Left hindlimb (tissue), 1 donor: Measurements from ENCODE around the gene PKD1.
A peak's percentile ranks its signal among the peaks of the same experiment; 100 is the strongest.

Experiments used
- DNase-seq: peaks from one replicate; pipeline ENCODE4 v3.0.0-alpha.2; 2018

Gene PKD1

DNA sequence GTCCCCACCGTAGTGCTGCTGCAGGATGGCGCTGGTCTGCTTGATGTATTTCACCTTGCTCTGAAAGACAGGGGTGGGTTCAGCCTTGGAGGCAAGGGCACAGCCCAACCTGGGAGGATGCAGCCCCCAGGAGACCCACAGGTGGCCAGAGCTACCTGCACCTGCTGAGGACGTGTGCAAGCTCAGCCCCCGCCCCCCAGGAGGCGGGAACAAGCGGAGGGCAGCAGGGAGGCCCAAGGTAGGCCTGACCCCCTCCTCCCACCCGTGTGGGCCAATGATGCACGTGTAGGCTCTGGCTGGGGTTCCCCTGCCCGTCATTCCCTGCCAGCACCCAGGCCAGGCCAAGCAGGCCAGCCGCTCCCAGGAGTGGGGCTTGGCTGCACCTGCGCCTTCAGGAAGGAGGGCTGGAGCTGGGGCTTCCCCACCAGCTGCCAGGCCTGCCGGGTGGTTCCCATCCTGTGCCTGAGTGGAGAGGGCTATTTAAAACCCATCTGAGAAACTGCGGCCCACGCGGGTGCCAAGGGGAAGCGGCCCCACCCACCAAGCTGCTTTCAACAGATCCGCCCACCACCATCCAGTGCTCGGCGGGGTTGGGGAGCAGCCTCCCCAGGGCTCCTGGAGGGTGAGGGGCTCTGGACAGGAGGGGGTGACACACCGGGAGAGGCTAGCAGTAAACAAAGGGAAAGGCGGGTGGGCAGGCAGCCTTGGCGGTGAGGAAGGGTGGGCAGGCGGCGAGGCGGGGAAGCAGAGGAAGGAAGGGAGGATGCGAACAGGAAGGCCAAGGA lies 91.8 kb downstream of the PKD1 start:
- no peak for DNase-seq

DNA sequence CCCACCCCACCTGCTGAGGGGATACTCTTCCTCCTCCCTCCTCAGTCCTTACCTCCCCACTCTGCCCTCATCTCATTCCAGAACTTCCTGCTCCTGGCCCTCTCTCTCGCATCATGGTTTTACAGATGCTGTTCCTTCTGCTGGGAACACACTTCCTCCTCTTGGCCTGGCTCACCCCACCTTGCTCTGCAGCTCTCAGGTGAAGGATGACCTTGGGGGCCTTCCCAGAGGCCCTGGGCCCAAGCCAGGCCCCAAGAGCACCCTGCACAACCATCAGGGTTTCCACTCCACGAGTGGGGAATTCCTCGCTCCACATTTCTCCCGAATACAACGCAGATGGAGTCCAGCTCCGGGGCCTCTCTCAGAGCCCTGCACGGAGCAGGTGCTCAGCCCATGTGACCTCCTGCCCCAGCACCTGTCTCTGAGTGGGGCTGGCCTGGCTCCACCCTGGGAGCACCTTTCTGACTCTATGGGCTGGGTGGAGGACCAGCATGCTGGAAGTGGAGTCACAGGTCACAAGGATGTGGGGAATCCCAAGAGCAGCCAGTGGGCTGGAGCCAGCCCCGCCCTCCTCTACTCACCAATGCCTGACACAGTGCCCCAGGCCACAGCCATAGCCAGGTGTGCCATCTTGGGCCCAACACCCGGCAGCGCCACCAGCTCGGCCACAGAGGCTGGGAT lies 92.6 kb downstream of the PKD1 start:
- DNase-seq: no peak

DNA sequence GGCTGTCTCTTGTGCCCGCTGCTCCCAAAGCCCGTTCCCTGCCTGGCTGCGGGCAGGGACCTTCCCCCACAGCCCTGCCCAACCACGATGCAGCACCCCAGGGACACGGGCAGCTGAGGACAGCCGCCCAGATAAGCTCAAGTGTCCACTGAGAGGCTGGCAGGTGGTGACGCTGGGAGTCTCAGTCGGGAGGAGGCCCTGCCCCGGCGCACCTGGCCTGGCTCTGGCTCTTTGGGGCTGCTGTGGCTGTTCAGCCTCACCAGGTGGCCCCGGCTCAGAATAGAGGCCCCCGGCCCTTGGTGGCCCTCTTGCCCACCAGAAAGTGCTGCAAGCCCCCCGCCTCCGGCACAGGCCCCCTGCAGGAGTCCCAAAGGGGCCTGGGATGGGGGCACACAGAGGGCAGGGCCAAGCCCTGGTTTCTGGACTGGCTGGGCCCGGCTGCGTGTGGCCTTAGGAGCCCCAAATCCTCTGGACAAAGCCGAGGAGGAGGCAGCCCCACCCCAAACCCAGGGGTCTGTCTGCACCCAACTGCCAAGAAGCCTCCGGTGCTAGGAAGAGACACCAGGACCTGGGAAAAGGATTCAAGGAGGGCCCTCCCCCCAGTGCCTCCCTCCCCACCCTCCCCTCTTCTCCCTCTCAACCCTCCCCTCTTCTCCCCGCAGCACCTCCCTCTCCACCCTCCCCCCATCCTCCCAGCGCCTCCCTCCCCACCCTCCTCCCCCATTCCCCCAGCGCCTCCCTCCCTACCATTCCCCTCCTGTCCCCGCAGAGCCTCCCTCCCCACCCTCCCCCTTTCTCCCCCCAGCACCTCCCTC lies 93.3 kb downstream of the PKD1 start:
- no peak for DNase-seq

DNA sequence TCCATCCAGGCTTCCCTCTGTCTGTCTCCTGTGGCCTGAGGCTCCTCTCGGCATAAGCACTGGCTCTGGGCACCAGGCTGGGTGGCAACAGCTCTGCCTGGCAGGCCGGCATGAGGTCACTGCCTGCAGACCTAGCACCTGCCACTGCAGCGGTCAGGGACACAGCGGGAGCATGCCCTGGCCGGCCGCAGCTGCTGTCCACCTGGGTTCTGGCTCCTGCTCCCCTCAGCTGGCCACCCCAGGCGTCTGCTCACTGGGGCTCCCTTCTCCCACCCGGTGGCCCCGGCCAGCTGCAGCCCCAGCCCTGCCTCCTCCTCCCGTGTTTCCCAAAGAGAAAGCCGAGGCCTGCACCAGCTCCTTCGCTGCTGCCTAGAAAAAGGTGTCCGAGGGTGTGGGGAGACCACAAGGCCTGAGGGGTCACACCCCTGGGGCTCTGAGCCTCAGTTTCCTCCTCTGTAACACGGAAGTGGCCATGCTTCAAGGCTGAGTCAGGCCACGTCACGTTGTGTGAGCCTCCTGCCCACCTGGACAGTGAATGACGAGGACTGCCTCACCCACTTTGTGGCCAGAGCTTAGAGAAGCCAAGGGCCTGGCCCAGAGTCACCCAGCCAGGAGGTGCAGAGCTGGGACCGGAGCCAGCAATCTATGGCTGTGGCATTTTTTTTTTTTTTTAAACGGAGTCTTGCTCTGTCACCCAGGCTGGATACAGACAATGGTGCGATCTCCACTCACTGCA lies 94.7 kb downstream of the PKD1 start:
- peak; percentile 69 for DNase-seq

DNA sequence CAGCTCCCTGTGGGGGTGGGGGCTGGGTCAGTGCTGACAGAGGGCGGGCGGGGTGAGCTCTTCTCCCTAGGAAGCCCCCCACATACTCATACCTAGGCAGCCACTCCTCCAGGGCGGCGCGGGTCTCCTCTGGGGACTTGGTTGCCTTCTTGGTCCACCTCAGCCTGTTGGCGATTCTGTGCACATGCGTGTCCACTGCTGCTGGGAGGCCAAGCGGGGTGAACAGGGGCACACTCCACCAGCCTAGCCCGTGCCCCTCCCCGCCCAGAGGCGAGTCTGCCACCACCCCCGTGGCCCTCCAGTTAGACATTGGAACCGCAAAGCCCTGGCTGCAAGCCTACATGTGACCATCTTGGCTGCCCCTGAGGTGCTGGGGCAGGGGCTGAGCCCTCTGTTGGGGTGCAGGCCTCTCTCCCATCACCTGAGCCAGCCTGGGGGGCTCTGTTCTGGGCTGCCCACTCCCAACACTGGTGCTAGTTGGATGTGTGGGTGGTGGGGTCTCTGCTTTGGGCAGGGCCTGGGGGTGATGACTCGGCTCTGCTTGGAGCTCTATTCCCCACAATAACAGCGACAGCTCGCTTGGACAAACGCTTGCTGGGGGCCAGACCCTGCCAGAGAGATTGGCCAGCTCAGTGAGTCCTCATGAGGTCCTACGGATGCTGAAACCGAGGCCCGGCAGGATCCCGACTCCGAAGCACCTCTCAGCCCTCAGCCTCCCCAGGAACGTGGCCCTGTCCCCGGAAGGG lies 95.5 kb downstream of the PKD1 start:
- no peak for DNase-seq

DNA sequence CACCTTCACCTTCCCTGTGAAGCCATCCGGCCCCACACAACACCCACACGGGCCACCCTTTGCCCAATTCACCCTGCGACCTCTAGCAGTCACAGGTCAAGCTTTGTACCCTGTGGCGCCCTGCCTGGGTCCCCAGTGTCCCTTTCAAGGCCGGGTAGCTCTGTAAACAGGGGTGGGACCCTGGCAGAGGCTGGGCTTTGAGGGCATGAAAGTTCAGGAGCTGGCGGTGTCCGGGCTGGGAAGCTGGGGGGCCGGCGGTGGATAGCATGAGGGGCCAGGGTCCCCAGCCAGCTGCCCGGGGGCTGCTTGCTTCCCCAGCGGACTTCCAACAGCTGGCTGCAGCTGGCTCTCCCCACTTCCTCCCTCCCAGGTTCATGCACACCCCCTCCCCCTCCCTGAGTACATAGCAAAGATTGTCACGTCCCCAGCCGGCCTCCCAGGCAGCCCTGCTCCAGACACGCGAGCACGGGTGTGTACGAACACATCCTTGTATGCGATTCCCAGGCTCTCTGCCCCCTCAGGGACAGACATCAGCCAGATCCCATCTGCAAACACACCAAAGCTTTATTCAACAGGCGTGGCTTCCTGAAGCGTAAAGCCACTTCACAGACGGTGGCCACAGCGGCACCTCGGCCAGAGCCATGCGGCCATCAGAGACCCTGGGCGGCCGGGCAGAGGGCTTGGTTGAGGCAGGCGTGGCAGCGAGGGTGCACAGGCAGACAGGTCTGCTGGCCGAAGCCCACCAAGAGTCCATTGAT lies 96.2 kb downstream of the PKD1 start:
- peak; percentile 89 for DNase-seq
